GM23338 (cell line): ENCODE data around the gene PVR. TPM values are rescaled to one million over a fixed set of nuclear protein-coding genes. Genes with fewer than 3 reads are reported as not detected.

Source experiments
- ATAC-seq: fragments of 200-7000 bp; cut with Tn5 transposase; 3 replicates; pipeline ENCODE4 v1.9.1; 2020
- DNase-seq: peaks from one replicate; pipeline ENCODE4 v3.0.0-alpha.2; 2015; ENCODE audit warnings: low spot score
- H2AFZ ChIP-seq: fragments of 200-600 bp; sonication (generic); 2 replicates; pipeline ENCODE4 v1.8.0; 2016; ENCODE audit warnings: antibody characterized with exemption, mild to moderate bottlenecking, moderate library complexity
- H3F3A ChIP-seq: fragments of 200-600 bp; sonication (generic); replicated peaks from 2 replicates; pipeline ENCODE4 v1.8.0; 2017; ENCODE audit warnings: antibody characterized with exemption, mixed run types, low read depth
- H3K27ac ChIP-seq: fragments of 200-600 bp; sonication (generic); 2 replicates; pipeline ENCODE4 v1.6.1; 2016; ENCODE audit warnings: low read depth
- H3K27me3 ChIP-seq: fragments of 200-600 bp; sonication (generic); 2 replicates; pipeline ENCODE4 v1.8.0; 2016; ENCODE audit warnings: mild to moderate bottlenecking, mixed run types, moderate library complexity; ENCODE audit not compliant: insufficient read depth
- H3K36me3 ChIP-seq: fragments of 200-600 bp; sonication (generic); 2 replicates; pipeline ENCODE4 v1.8.0; 2016; ENCODE audit warnings: mild to moderate bottlenecking; ENCODE audit not compliant: insufficient read depth
- H3K4me1 ChIP-seq: fragments of 200-600 bp; sonication (generic); 2 replicates; pipeline ENCODE4 v1.8.0; 2016; ENCODE audit warnings: mild to moderate bottlenecking, moderate library complexity; ENCODE audit not compliant: insufficient read depth
- H3K4me2 ChIP-seq: fragments of 200-600 bp; sonication (generic); 2 replicates; pipeline ENCODE4 v1.7.1; 2017; ENCODE audit warnings: mixed run types
- H3K4me3 ChIP-seq: fragments of 200-600 bp; sonication (generic); 2 replicates; pipeline ENCODE4 v1.6.1; 2016; ENCODE audit warnings: mixed run types
- H3K79me2 ChIP-seq: fragments of 200-600 bp; sonication (generic); replicated peaks from 2 replicates; pipeline ENCODE4 v1.8.0; 2017; ENCODE audit warnings: mild to moderate bottlenecking; ENCODE audit not compliant: insufficient read depth
- H3K9me2 ChIP-seq: fragments of 200-600 bp; sonication (generic); 2 replicates; pipeline ENCODE4 v1.8.0; 2017; ENCODE audit not compliant: insufficient read depth
- H4K20me1 ChIP-seq: fragments of 200-600 bp; sonication (generic); replicated peaks from 2 replicates; pipeline ENCODE4 v1.8.0; 2017; ENCODE audit warnings: mild to moderate bottlenecking; ENCODE audit not compliant: insufficient read depth
- H3K27ac Mint-ChIP-seq: 2 replicates; pipeline ENCODE4 v1.8.0; 2020; ENCODE audit warnings: inconsistent platforms, mild to moderate bottlenecking, moderate library complexity, mixed read lengths
- H3K27me3 Mint-ChIP-seq: 3 replicates; pipeline ENCODE4 v1.8.0; 2022; ENCODE audit warnings: low read depth, mild to moderate bottlenecking, moderate library complexity, mixed read lengths, inconsistent platforms; ENCODE audit not compliant: insufficient read depth, poor library complexity
- H3K36me3 Mint-ChIP-seq: 3 replicates; pipeline ENCODE4 v1.8.0; 2021; ENCODE audit warnings: low read depth, mild to moderate bottlenecking, inconsistent platforms, moderate library complexity, mixed read lengths
- H3K4me1 Mint-ChIP-seq: 3 replicates; pipeline ENCODE4 v1.8.0; 2020; ENCODE audit warnings: mild to moderate bottlenecking, inconsistent platforms, mixed read lengths
- H3K4me3 Mint-ChIP-seq: 3 replicates; pipeline ENCODE4 v1.8.0; 2021; ENCODE audit warnings: moderate library complexity, mild to moderate bottlenecking, inconsistent platforms, mixed read lengths
- H3K9me3 Mint-ChIP-seq: 3 replicates; pipeline ENCODE4 v1.8.0; 2020; ENCODE audit warnings: moderate library complexity, mild to moderate bottlenecking, inconsistent platforms, mixed read lengths
- CREB1 ChIP-seq: fragments of 250-450 bp; sonication (Bioruptor Pico); IDR thresholded peaks from 2 replicates; pipeline ENCODE4 v1.5.0; 2020; ENCODE audit warnings: low read depth, mild to moderate bottlenecking, moderate library complexity
- CTCF ChIP-seq, 2 experiments: fragments of 200-600 bp in 1 of 2; sonication (generic) in 1 of 2; conservative IDR thresholded peaks; 2 replicates each; pipeline versions ENCODE4 v1.5.1 to v1.6.1; 2016 to 2017; ENCODE audit warnings: antibody characterized with exemption in 2 of 2, low read depth in 2 of 2, mild to moderate bottlenecking in 2 of 2, moderate library complexity in 1 of 2
- ETS1 ChIP-seq: IDR thresholded peaks from 2 replicates; pipeline ENCODE4 v1.6.1; 2016; ENCODE audit warnings: antibody characterized with exemption
- EZH2 ChIP-seq: fragments of 200-600 bp; sonication (generic); IDR thresholded peaks from one replicate; pipeline ENCODE4 v1.8.0; 2017; ENCODE audit warnings: antibody characterized with exemption, mild to moderate bottlenecking, low read depth; ENCODE audit not compliant: unreplicated experiment
- JUNB ChIP-seq: IDR thresholded peaks from one replicate; pipeline ENCODE4 v1.6.1; 2016; ENCODE audit warnings: antibody characterized with exemption; ENCODE audit not compliant: unreplicated experiment
- STAT1 ChIP-seq: IDR thresholded peaks from one replicate; pipeline ENCODE4 v1.6.1; 2016; ENCODE audit warnings: antibody characterized with exemption; ENCODE audit not compliant: unreplicated experiment
- ZNF114 ChIP-seq: fragments of 250-450 bp; sonication (Bioruptor Pico); IDR thresholded peaks from 2 replicates; pipeline ENCODE4 v1.5.0; 2020; ENCODE audit warnings: mild to moderate bottlenecking, moderate library complexity
- ZNF331 ChIP-seq: fragments of 250-450 bp; sonication (Bioruptor Pico); IDR thresholded peaks from 2 replicates; pipeline ENCODE4 v1.5.0; 2020; ENCODE audit warnings: low read depth, mild to moderate bottlenecking, moderate library complexity
- polyA plus RNA-seq: library from polyadenylated mRNA; unstranded; fragments of >200 nt; fragmentation: Nextera tagmentation; extraction: Ambion mirVana; gene quantifications from 2 replicates; pipeline ENCODE4 v1.2.1, GENCODE V29; 2016
- total RNA-seq: library from RNA; depleted of rRNA; stranded (reverse); fragments of >200 nt; shearing (Covaris generic); gene quantifications from 2 replicates; pipeline ENCODE4 v1.2.3, GENCODE V29; 2014
- TF ChIP-seq, protein P1 (sequence below): fragments of 250-450 bp; sonication (Bioruptor Pico); IDR thresholded peaks from 2 replicates; pipeline ENCODE4 v1.5.0; 2020; ENCODE audit warnings: mild to moderate bottlenecking, moderate library complexity

The PVR gene
- total and polyA plus RNA-seq, 2 experiments from 2014 or later = 4.8 to 19.0 TPM

GRCh38 chr19:44649578-44650145, 6.0 kb downstream of the PVR start:
- TF ChIP-seq CTCF (conservative IDR thresholded peaks at IDR 0.05; ENCODE audit: low read depth in 2 of 2) (no peak), CREB1 (no peak), STAT1 (no peak), JUNB (no peak), ZNF114 (CRISPR knock-in tag) (no peak), EZH2 (no peak), ZNF331 (no peak), ETS1 (no peak)
- TF ChIP-seq, protein P1, sequence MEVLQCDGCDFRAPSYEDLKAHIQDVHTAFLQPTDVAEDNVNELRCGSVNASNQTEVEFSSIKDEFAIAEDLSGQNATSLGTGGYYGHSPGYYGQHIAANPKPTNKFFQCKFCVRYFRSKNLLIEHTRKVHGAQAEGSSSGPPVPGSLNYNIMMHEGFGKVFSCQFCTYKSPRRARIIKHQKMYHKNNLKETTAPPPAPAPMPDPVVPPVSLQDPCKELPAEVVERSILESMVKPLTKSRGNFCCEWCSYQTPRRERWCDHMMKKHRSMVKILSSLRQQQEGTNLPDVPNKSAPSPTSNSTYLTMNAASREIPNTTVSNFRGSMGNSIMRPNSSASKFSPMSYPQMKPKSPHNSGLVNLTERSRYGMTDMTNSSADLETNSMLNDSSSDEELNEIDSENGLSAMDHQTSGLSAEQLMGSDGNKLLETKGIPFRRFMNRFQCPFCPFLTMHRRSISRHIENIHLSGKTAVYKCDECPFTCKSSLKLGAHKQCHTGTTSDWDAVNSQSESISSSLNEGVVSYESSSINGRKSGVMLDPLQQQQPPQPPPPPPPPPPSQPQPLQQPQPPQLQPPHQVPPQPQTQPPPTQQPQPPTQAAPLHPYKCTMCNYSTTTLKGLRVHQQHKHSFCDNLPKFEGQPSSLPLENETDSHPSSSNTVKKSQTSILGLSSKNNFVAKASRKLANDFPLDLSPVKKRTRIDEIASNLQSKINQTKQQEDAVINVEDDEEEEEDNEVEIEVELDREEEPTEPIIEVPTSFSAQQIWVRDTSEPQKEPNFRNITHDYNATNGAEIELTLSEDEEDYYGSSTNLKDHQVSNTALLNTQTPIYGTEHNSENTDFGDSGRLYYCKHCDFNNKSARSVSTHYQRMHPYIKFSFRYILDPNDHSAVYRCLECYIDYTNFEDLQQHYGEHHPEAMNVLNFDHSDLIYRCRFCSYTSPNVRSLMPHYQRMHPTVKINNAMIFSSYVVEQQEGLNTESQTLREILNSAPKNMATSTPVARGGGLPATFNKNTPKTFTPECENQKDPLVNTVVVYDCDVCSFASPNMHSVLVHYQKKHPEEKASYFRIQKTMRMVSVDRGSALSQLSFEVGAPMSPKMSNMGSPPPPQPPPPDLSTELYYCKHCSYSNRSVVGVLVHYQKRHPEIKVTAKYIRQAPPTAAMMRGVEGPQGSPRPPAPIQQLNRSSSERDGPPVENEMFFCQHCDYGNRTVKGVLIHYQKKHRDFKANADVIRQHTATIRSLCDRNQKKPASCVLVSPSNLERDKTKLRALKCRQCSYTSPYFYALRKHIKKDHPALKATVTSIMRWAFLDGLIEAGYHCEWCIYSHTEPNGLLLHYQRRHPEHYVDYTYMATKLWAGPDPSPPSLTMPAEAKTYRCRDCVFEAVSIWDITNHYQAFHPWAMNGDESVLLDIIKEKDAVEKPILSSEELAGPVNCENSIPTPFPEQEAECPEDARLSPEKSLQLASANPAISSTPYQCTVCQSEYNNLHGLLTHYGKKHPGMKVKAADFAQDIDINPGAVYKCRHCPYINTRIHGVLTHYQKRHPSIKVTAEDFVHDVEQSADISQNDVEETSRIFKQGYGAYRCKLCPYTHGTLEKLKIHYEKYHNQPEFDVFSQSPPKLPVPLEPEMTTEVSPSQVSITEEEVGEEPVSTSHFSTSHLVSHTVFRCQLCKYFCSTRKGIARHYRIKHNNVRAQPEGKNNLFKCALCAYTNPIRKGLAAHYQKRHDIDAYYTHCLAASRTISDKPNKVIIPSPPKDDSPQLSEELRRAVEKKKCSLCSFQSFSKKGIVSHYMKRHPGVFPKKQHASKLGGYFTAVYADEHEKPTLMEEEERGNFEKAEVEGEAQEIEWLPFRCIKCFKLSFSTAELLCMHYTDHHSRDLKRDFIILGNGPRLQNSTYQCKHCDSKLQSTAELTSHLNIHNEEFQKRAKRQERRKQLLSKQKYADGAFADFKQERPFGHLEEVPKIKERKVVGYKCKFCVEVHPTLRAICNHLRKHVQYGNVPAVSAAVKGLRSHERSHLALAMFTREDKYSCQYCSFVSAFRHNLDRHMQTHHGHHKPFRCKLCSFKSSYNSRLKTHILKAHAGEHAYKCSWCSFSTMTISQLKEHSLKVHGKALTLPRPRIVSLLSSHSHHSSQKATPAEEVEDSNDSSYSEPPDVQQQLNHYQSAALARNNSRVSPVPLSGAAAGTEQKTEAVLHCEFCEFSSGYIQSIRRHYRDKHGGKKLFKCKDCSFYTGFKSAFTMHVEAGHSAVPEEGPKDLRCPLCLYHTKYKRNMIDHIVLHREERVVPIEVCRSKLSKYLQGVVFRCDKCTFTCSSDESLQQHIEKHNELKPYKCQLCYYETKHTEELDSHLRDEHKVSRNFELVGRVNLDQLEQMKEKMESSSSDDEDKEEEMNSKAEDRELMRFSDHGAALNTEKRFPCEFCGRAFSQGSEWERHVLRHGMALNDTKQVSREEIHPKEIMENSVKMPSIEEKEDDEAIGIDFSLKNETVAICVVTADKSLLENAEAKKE (CRISPR knock-in tag) = no peak
- Mint-ChIP-seq H3K27me3 (peaks cover 4% of the 10 kb centered on the region), H3K27ac (no peak overlapping the region), H3K4me3 (no peak overlapping the region), H3K4me1 (peaks cover 4% of the 10 kb centered on the region; the same call in 2 of the 3 replicates), H3K36me3 (peaks cover 45% of the 10 kb centered on the region), H3K9me3 (no peaks in the 10 kb centered on the region)
- no peaks in the 10 kb centered on the region; the same call in 1 of the 2 replicates for H4K20me1 ChIP-seq
- ATAC-seq (no peak), DNase-seq (no peak)
- peaks cover 11% of the 10 kb centered on the region for H3K79me2 ChIP-seq
- H3F3A ChIP-seq = no peaks in the 10 kb centered on the region; the same call in 1 of the 2 replicates
- H3K9me2 ChIP-seq = no peaks in the 10 kb centered on the region
- H2AFZ ChIP-seq = no peak overlapping the region
- H3K4me3 ChIP-seq = no peak overlapping the region
- no peak overlapping the region for H3K4me2 ChIP-seq
- no peak overlapping the region for H3K27ac ChIP-seq
- H3K27me3 ChIP-seq = no peaks in the 10 kb centered on the region
- peaks cover 17% of the 10 kb centered on the region for H3K36me3 ChIP-seq
- H3K4me1 ChIP-seq = peaks cover under 1% of the 10 kb centered on the region; the same call in 1 of the 2 replicates
